Neural crest cell (in vitro differentiated cells): ENCODE data around the gene CKB. TPM values are rescaled to one million over a fixed set of nuclear protein-coding genes. Genes with fewer than 3 reads are reported as not detected.
A peak's percentile ranks its signal among the peaks of the same experiment; 100 is the strongest.

ENCODE experiments used
- DNase-seq: peaks from one replicate; pipeline ENCODE4 v3.0.0; 2021; ENCODE audit warnings: low read depth, mixed read lengths, low spot score
- H3K27ac Mint-ChIP-seq: one replicate; pipeline ENCODE4 v1.8.0; 2021; ENCODE audit warnings: mild to moderate bottlenecking, mixed read lengths; ENCODE audit not compliant: unreplicated experiment
- H3K27me3 Mint-ChIP-seq: 2 replicates; pipeline ENCODE4 v1.8.0; 2021; ENCODE audit warnings: low read depth, mild to moderate bottlenecking, mixed read lengths
- H3K36me3 Mint-ChIP-seq: 2 replicates; pipeline ENCODE4 v1.8.0; 2021; ENCODE audit warnings: low read depth, mild to moderate bottlenecking, mixed read lengths
- H3K4me1 Mint-ChIP-seq: 2 replicates; pipeline ENCODE4 v1.8.0; 2021; ENCODE audit warnings: mixed read lengths
- H3K4me3 Mint-ChIP-seq: one replicate; pipeline ENCODE4 v1.8.0; 2021; ENCODE audit warnings: mild to moderate bottlenecking, mixed read lengths
- H3K9me3 Mint-ChIP-seq: 2 replicates; pipeline ENCODE4 v1.8.0; 2021; ENCODE audit warnings: mixed read lengths
- CTCF ChIP-seq: fragments of 200-600 bp; sonication (generic); conservative IDR thresholded peaks from 2 replicates; pipeline ENCODE4 v1.5.0; 2021; ENCODE audit warnings: antibody characterized with exemption, mild to moderate bottlenecking
- total RNA-seq: library from RNA; stranded (reverse); gene quantifications from 2 replicates; pipeline ENCODE4 v1.2.1, GENCODE V29; 2021

The CKB gene
- total RNA-seq, 1 donor from 2014 or later = 996 TPM

DNA sequence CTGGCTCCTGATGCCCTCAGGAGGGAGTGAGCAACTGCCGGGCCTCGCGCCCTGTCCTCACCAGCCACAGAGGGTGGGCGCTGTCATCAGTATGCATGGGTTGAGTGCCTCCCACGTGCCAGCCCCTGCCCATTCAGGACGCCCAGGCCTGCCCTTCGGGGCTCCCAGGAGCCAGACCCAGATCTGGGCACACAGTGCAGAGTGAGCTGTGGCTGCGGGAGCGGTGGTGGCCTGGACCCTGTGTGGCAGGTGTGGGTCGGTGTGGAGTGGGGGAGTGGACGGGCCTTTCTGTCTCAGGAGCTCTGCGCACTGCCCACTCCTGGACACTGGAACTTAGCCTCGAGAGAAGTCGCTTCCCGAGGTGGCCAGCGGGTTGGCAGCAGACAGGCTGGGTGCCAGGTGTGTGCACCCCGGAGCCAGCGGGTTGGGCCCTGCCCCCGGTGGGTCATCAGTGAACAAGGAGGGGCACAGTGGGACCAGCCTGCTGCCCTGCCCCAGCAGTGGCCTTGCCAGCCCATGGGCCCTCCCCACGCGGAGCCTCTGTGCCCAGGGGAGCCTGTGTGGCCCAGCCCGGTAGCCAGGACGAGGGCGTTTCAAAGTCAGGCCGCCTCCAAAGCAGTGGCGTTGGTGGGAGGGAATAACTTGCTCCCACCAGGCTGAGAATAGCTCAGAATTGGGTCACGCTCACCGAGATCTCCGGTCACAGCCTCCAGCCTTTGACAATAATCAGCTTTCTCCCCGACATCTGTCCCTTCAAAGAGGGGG lies 15.8 kb upstream of the CKB start:
- no peaks in the 10 kb centered on the region for H3K36me3 Mint-ChIP-seq
- H3K27me3 Mint-ChIP-seq = no peaks in the 10 kb centered on the region
- H3K9me3 Mint-ChIP-seq = no peaks in the 10 kb centered on the region
- no peak for TF ChIP-seq CTCF
- H3K4me1 Mint-ChIP-seq = peaks cover 15% of the 10 kb centered on the region
- no peak overlapping the region for H3K27ac Mint-ChIP-seq
- DNase-seq = no peak
- no peak overlapping the region for H3K4me3 Mint-ChIP-seq

DNA sequence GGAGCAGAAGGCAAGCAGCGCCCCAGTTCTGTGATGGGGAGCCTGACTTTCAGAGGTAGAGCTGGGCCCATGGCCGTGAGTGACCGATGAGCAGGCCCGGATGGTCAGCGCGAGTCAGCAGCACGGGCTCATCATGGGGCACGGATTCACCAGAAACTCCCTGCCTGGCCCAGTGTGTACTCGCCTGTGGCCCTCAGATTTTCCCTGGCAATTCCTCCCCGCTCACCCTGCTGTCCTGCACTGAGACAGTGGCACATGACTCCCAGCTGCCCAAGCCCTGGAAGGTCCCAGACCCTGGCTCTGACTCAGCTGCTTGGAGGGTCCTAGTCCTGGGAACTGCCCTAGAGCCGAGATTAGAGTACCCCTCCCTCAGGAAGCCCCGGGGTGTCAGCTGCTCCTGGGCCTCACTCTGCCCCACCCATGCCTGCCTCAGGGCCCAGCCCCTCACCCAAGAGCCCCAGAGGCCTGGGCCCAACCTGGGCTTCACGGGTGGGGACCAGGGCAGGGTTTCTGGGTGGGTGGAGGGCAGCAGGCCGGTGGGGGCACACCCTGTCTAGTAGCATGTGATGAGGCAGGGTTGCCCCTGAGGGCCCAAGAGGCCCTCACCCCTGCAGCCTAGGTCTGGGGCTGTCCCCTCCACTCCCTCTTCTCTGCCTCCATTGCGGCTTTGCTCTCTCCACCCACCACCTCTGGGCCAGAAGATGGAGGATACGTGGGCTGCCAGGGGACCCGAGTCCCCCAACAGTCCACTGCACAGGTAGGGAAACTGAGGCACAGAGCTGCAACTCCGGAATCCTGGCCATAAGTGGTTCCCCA lies 14.8 kb upstream of the CKB start:
- Mint-ChIP-seq H3K36me3 (no peaks in the 10 kb centered on the region), H3K27ac (peak overlapping the region; percentile 70), H3K27me3 (no peaks in the 10 kb centered on the region), H3K4me1 (peaks cover 15% of the 10 kb centered on the region), H3K4me3 (peak overlapping the region; percentile 43), H3K9me3 (no peaks in the 10 kb centered on the region)
- TF ChIP-seq CTCF = no peak
- DNase-seq = no peak

DNA sequence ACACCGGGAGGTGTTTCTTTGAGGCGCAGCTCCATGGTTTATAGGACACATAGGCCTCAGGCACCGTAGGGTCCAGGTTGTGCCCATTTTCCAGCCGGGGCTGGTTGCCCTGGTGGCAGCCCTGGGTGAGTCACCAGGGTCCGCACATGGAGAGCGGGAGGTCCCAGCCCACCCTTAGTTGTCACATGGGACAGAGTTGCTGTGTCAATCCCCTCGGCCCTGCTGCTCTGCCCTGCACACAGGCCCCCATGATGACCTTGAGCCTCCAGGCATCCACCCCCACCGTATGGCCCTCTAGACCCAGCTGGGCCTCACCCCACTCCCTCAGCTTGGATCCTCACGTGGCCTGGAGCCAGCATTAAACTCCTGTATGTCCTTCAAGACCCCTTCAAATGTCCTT lies 14.1 kb upstream of the CKB start:
- DNase-seq = no peak
- no peak for TF ChIP-seq CTCF
- Mint-ChIP-seq H3K4me1 (peaks cover 12% of the 10 kb centered on the region), H3K27ac (peak overlapping the region; percentile 70), H3K36me3 (no peaks in the 10 kb centered on the region), H3K27me3 (no peaks in the 10 kb centered on the region), H3K4me3 (peak overlapping the region; percentile 43), H3K9me3 (no peaks in the 10 kb centered on the region)

- no peak for TF ChIP-seq CTCF
- DNase-seq = no peak
- H3K36me3 Mint-ChIP-seq = no peaks in the 10 kb centered on the region
- no peaks in the 10 kb centered on the region for H3K27me3 Mint-ChIP-seq
- H3K9me3 Mint-ChIP-seq = no peaks in the 10 kb centered on the region
- H3K4me3 Mint-ChIP-seq = no peak overlapping the region
- H3K4me1 Mint-ChIP-seq = peaks cover 11% of the 10 kb centered on the region
- no peak overlapping the region for H3K27ac Mint-ChIP-seq
These were observed 13.4 kb upstream of the CKB start for GRCh38 chr14:103535891-103536565.

- Mint-ChIP-seq H3K36me3 (no peaks in the 10 kb centered on the region), H3K27ac (no peak overlapping the region), H3K27me3 (no peaks in the 10 kb centered on the region), H3K4me3 (no peak overlapping the region), H3K4me1 (peaks cover 7% of the 10 kb centered on the region), H3K9me3 (no peaks in the 10 kb centered on the region)
- DNase-seq = no peak
- no peak for TF ChIP-seq CTCF
These were observed 12.7 kb upstream of the CKB start for GRCh38 chr14:103535081-103535890.
